ENCODE data around the gene ZNF750.

- TF ChIP-seq CTCF (IDR thresholded peaks at IDR 0.05) = no peak
- no peak for TF ChIP-seq POLR2A (IDR thresholded peaks at IDR 0.05)
Observed at GRCh38 chr17:82803185-82803584, 36.6 kb downstream of the ZNF750 start.
